Astrocyte (in vitro differentiated cells and primary cell): ENCODE measurements around the gene FMO5. TPM values are rescaled to one million over a fixed set of nuclear protein-coding genes. Genes with fewer than 3 reads are reported as not detected.
A peak's percentile ranks its signal among the peaks of the same experiment; 100 is the strongest.

Experiments
- DNase-seq: peaks from one replicate; pipeline ENCODE4 v3.0.0-alpha.2; 2010; ENCODE audit warnings: low read depth
- FAIRE-seq: peaks from 2 replicates; lab custom pipeline; 2011; peaks lifted over from hg19 to GRCh38; lab: Jason Lieb, UNC
- H2AFZ ChIP-seq: 2 replicates; pipeline ENCODE4 v1.6.0; 2012; ENCODE audit warnings: low read depth, low read length, inconsistent platforms
- H3K27ac ChIP-seq: 2 replicates; pipeline ENCODE4 v1.5.1; 2011; ENCODE audit warnings: low read depth, low read length, inconsistent platforms
- H3K27me3 ChIP-seq: 2 replicates; pipeline ENCODE4 v1.6.0; 2011; ENCODE audit warnings: low read length, inconsistent platforms; ENCODE audit not compliant: insufficient read depth
- H3K36me3 ChIP-seq: 2 replicates; pipeline ENCODE4 v1.5.1; 2011; ENCODE audit warnings: low read length, inconsistent platforms; ENCODE audit not compliant: insufficient read depth
- H3K4me1 ChIP-seq: 2 replicates; pipeline ENCODE4 v1.5.1; 2011; ENCODE audit warnings: low read length, inconsistent platforms; ENCODE audit not compliant: insufficient read depth
- H3K4me2 ChIP-seq: 2 replicates; pipeline ENCODE4 v1.6.0; 2012; ENCODE audit warnings: low read length, inconsistent platforms
- H3K4me3 ChIP-seq: 2 replicates; pipeline ENCODE4 v1.5.1; 2011; ENCODE audit warnings: low read depth, mild to moderate bottlenecking, low read length, inconsistent platforms; ENCODE audit not compliant: insufficient read depth
- H3K79me2 ChIP-seq: 2 replicates; pipeline ENCODE4 v1.6.0; 2012; ENCODE audit warnings: mild to moderate bottlenecking, low read length, inconsistent platforms; ENCODE audit not compliant: insufficient read depth
- H3K9ac ChIP-seq: 2 replicates; pipeline ENCODE4 v1.6.0; 2012; ENCODE audit warnings: mild to moderate bottlenecking, low read length, inconsistent platforms
- H3K9me3 ChIP-seq: 2 replicates; pipeline ENCODE4 v1.5.1; 2012; ENCODE audit warnings: low read depth, mild to moderate bottlenecking, low read length, inconsistent platforms; ENCODE audit not compliant: insufficient read depth
- H4K20me1 ChIP-seq: 2 replicates; pipeline ENCODE4 v1.6.0; 2012; ENCODE audit warnings: low read length, inconsistent platforms; ENCODE audit not compliant: insufficient read depth
- H3K27ac Mint-ChIP-seq: one replicate; pipeline ENCODE4 v1.8.0; 2021; ENCODE audit warnings: mild to moderate bottlenecking, mixed read lengths; ENCODE audit not compliant: unreplicated experiment
- H3K27me3 Mint-ChIP-seq: one replicate; pipeline ENCODE4 v1.8.0; 2021; ENCODE audit warnings: low read depth, mixed read lengths; ENCODE audit not compliant: unreplicated experiment
- H3K36me3 Mint-ChIP-seq: one replicate; pipeline ENCODE4 v1.8.0; 2021; ENCODE audit warnings: low read depth, mixed read lengths; ENCODE audit not compliant: unreplicated experiment
- H3K4me1 Mint-ChIP-seq: one replicate; pipeline ENCODE4 v1.8.0; 2021; ENCODE audit warnings: low read depth, mixed read lengths; ENCODE audit not compliant: unreplicated experiment
- H3K4me3 Mint-ChIP-seq: one replicate; pipeline ENCODE4 v1.8.0; 2021; ENCODE audit warnings: mild to moderate bottlenecking, moderate library complexity, mixed read lengths; ENCODE audit not compliant: unreplicated experiment
- H3K9me3 Mint-ChIP-seq: one replicate; pipeline ENCODE4 v1.8.0; 2021; ENCODE audit warnings: mild to moderate bottlenecking, mixed read lengths; ENCODE audit not compliant: unreplicated experiment
- CTCF ChIP-seq: IDR thresholded peaks from 2 replicates; pipeline ENCODE4 v1.5.1; 2011; ENCODE audit warnings: low read depth, mild to moderate bottlenecking, inconsistent platforms, low read length, moderate library complexity; ENCODE audit not compliant: insufficient read depth
- EZH2 ChIP-seq: IDR thresholded peaks from 2 replicates; pipeline ENCODE4 v1.6.1; 2012; ENCODE audit warnings: mild to moderate bottlenecking, low read length, inconsistent platforms; ENCODE audit not compliant: insufficient read depth
- total RNA-seq: library from RNA; stranded (reverse); gene quantifications from 2 replicates; pipeline ENCODE4 v1.2.1, GENCODE V29; 2021

The FMO5 gene
- total RNA-seq, 1 donor from 2014 or later = 1.0 TPM

DNA sequence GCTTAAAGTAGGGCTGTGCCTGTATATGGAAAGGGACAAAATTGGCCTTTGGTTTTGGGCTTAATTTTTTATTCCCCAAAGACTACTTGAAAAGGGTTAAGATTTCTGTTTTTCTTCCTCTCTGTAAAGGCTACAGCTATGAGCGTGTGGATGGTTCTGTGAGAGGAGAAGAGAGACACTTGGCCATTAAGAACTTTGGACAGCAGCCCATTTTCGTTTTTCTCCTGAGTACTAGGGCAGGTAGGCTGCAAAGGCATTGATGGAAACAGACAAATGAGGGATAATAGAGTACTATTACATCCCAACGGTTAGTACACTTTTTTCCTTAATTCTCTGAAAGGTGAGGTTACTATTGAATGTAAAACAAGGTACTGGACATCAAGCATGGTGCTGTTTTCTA is 46.9 kb upstream of the FMO5 start:
- Histone ChIP-seq H3K9ac (no peak overlapping the region), H3K9me3 (no peaks in the 10 kb centered on the region), H4K20me1 (no peaks in the 10 kb centered on the region), H3K36me3 (peaks cover 38% of the 10 kb centered on the region), H3K4me2 (no peak overlapping the region), H3K4me3 (no peak overlapping the region), H3K27ac (no peak overlapping the region), H2AFZ (no peak overlapping the region), H3K27me3 (no peaks in the 10 kb centered on the region), H3K79me2 (no peaks in the 10 kb centered on the region), H3K4me1 (peaks cover 9% of the 10 kb centered on the region)
- no peak for TF ChIP-seq CTCF
- TF ChIP-seq EZH2 = no peak
- peaks cover 6% of the 10 kb centered on the region for H3K4me1 Mint-ChIP-seq
- H3K27ac Mint-ChIP-seq = no peak overlapping the region
- no peaks in the 10 kb centered on the region for H3K9me3 Mint-ChIP-seq
- H3K36me3 Mint-ChIP-seq = peaks cover 13% of the 10 kb centered on the region
- no peaks in the 10 kb centered on the region for H3K27me3 Mint-ChIP-seq
- no peak overlapping the region for H3K4me3 Mint-ChIP-seq
- DNase-seq (no peak), FAIRE-seq (no peak)

DNA sequence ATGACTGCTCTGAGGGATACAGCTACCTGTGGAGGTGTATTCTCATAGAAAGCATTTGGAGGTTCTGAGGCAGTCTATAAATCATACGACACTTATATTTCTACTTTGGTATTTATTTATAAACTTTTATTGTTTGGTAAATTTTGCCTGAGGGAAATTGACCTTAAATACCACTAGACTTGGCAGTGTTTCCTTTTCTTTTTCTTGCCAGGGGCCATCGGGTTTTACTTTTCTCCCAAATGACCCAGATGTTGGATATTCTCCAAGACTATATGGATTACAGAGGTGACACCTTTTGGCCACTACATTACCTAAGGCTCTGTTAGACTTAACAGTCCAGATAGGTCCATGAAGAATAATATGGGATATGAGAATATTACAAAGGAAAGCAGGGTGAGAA is 45.6 kb upstream of the FMO5 start:
- Histone ChIP-seq H4K20me1 (no peaks in the 10 kb centered on the region), H3K9me3 (no peaks in the 10 kb centered on the region), H3K79me2 (no peaks in the 10 kb centered on the region), H3K4me1 (peaks cover 9% of the 10 kb centered on the region), H3K4me3 (no peak overlapping the region), H3K9ac (no peak overlapping the region), H3K27ac (no peak overlapping the region), H2AFZ (no peak overlapping the region), H3K4me2 (no peak overlapping the region), H3K36me3 (peaks cover 29% of the 10 kb centered on the region), H3K27me3 (no peaks in the 10 kb centered on the region)
- Mint-ChIP-seq H3K9me3 (no peaks in the 10 kb centered on the region), H3K4me3 (no peak overlapping the region), H3K4me1 (peaks cover 6% of the 10 kb centered on the region), H3K27ac (no peak overlapping the region), H3K36me3 (peaks cover 8% of the 10 kb centered on the region), H3K27me3 (no peaks in the 10 kb centered on the region)
- TF ChIP-seq CTCF (no peak), EZH2 (no peak)
- FAIRE-seq = no peak
- DNase-seq = no peak

DNA sequence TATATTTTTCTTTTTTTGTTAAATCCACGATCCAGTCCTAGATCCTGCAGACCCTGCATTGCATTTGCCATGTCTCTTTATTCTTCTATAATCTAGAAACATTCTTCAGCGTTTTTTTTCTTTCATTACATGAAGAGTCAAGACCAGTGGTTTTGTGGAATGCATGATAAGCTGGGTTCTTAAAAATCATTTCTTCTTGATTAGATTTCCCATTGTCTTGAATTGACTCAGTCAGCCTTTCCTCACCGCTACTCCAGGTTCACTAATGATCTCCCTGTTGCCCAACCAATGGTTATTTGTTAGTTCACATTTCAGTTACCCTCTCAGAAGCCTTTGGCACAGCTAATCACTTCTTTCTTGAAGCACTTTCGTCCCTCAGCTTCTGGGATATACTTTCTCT is 42.6 kb upstream of the FMO5 start:
- peak; percentile 37 for FAIRE-seq
- Histone ChIP-seq H3K79me2 (no peaks in the 10 kb centered on the region), H3K4me3 (no peak overlapping the region), H3K4me1 (no peaks in the 10 kb centered on the region), H2AFZ (no peak overlapping the region), H3K27me3 (no peaks in the 10 kb centered on the region), H3K4me2 (no peak overlapping the region), H3K36me3 (peaks cover 17% of the 10 kb centered on the region), H3K27ac (no peak overlapping the region), H4K20me1 (no peaks in the 10 kb centered on the region), H3K9ac (no peak overlapping the region), H3K9me3 (no peaks in the 10 kb centered on the region)
- Mint-ChIP-seq H3K4me3 (no peak overlapping the region), H3K4me1 (peaks cover 5% of the 10 kb centered on the region), H3K27ac (no peak overlapping the region), H3K27me3 (no peaks in the 10 kb centered on the region), H3K36me3 (peaks cover 8% of the 10 kb centered on the region), H3K9me3 (no peaks in the 10 kb centered on the region)
- TF ChIP-seq EZH2 (no peak), CTCF (no peak)
- peak; percentile 54 for DNase-seq
